ENCODE results near the gene GOLGB1. TPM values are rescaled to one million over a fixed set of nuclear protein-coding genes. Genes with fewer than 3 reads are reported as not detected.

Gene GOLGB1
- total RNA-seq, 2 donors from 2014 or later: 46.4 to 59.0 TPM

- H3K27me3 ChIP-seq: no peaks in the 10 kb centered on the region
- no peak for DNase-seq
- TF ChIP-seq CTCF (IDR thresholded peaks at IDR 0.05) (no peak), POLR2A (IDR thresholded peaks at IDR 0.05) (no peak)
- no peak overlapping the region for H3K27ac ChIP-seq
- intact Hi-C loops (cut with DNase I): no loop called here
- no peaks in the 10 kb centered on the region for H3K9me3 ChIP-seq
- H3K4me1 ChIP-seq: no peaks in the 10 kb centered on the region
- no peaks in the 10 kb centered on the region for H3K36me3 ChIP-seq (replicated peaks in 1 of 2; ENCODE audit: insufficient read depth in 1 of 2, low read depth in 2 of 2)
- no peak for ATAC-seq
- no peak overlapping the region for H3K4me3 ChIP-seq
- WGBS, 2 donors: 90 to 94% methylated on average over 2 of the region's 2 CpGs
These were observed 129.8 kb downstream of the GOLGB1 start for GRCh38 chr3:121619691-121620090.

Small RNA genes lying within 50 kb of the gene (small RNA-seq; reads per million reads assigned to genes)
- not detected for gene RNU4-62P

Other genes with a start within 250 kb of the GOLGB1 start
- under 1 TPM; under 0.01 to 0.66 TPM for gene POLQ, start 203.8 kb downstream of the GOLGB1 start, total RNA-seq
- not detected for gene ARGFX, start 181.8 kb downstream of the GOLGB1 start, total RNA-seq
- not detected for gene FBXO40, start 156.4 kb downstream of the GOLGB1 start, total RNA-seq
- gene HCLS1, start 88.8 kb downstream of the GOLGB1 start, total RNA-seq: 10 to 100 TPM; 12.2 to 17.1 TPM
- 10 to 100 TPM; 12.5 to 30.9 TPM for gene IQCB1, start 85.3 kb upstream of the GOLGB1 start, total RNA-seq
- gene EAF2, start 85.5 kb upstream of the GOLGB1 start, total RNA-seq: 10 to 100 TPM in 1 of 2 donors, 1 to 10 TPM in 1; 2.9 to 16.8 TPM
- 1 to 10 TPM; 2.3 TPM for gene SLC15A2, start 144.7 kb upstream of the GOLGB1 start, total RNA-seq